SK-N-SH (cell line): ENCODE results near the gene ZNF74. TPM values are rescaled to one million over a fixed set of nuclear protein-coding genes. Genes with fewer than 3 reads are reported as not detected.

ENCODE experiments used
- CTCF ChIA-PET: fragments of 300-600, 350-600 bp; formaldehyde crosslinking; extraction: SDS; loops from one replicate; lab custom pipeline; 2021; lab: Yijun Ruan, JAX
- POLR2A ChIA-PET: fragments of 350-600 bp; sonication (Branson Sonifier 250); formaldehyde crosslinking; extraction: SDS; loops from one replicate; lab custom pipeline; 2020; ENCODE audit warnings: antibody characterized with exemption, inconsistent platforms; lab: Yijun Ruan, JAX
- DNase-seq: peaks from one replicate; pipeline ENCODE4 v3.0.0; 2012
- H2AFZ ChIP-seq: fragments of 200-600 bp; sonication (generic); 2 replicates; pipeline ENCODE4 v1.8.1; 2016; ENCODE audit warnings: antibody characterized with exemption, mild to moderate bottlenecking, low read depth
- H3F3A ChIP-seq: fragments of 200-600 bp; sonication (generic); replicated peaks from 2 replicates; pipeline ENCODE3; 2016; ENCODE audit warnings: antibody characterized with exemption, mild to moderate bottlenecking; ENCODE audit not compliant: insufficient read depth
- H3K27ac ChIP-seq, 2 experiments: fragments of 200-500 bp in 1 of 2; fragments of 200-600 bp in 1 of 2; sonication (Bioruptor generic) in 1 of 2; sonication (generic), shearing (Covaris generic) in 1 of 2; 2 replicates each; pipeline versions ENCODE4 v1.5.1 to v1.6.1; 2014 to 2016; ENCODE audit warnings: low read depth in 2 of 2, inconsistent platforms in 1 of 2, low read length in 1 of 2, mild to moderate bottlenecking in 1 of 2, mixed read lengths in 1 of 2
- H3K27me3 ChIP-seq: fragments of 200-600 bp; sonication (generic), shearing (Covaris generic); 2 replicates; pipeline ENCODE4 v1.6.1; 2016; ENCODE audit warnings: mixed run types; ENCODE audit not compliant: insufficient read depth
- H3K36me3 ChIP-seq, 2 experiments: fragments of 200-500 bp in 1 of 2; fragments of 200-600 bp in 1 of 2; sonication (Bioruptor generic) in 1 of 2; sonication (generic) in 1 of 2; replicated peaks in 1 of 2; 2 replicates each; pipeline versions ENCODE3 to v1.5.1; 2014 to 2016; ENCODE audit warnings: low read length in 1 of 2, mild to moderate bottlenecking in 1 of 2; ENCODE audit not compliant: insufficient read depth in 2 of 2, control insufficient read depth in 1 of 2
- H3K4me1 ChIP-seq, 2 experiments: fragments of 200-500 bp in 1 of 2; fragments of 200-600 bp in 1 of 2; sonication (Bioruptor generic) in 1 of 2; sonication (generic), shearing (Covaris generic) in 1 of 2; 2 replicates each; pipeline versions ENCODE4 v1.5.1 to v1.6.1; 2014 to 2016; ENCODE audit warnings: low read depth in 1 of 2, low read length in 1 of 2, mixed run types in 1 of 2; ENCODE audit not compliant: insufficient read depth in 2 of 2, control insufficient read depth in 1 of 2
- H3K4me2 ChIP-seq: fragments of 200-600 bp; sonication (generic), shearing (Covaris generic); 2 replicates; pipeline ENCODE4 v1.6.1; 2017; ENCODE audit warnings: mixed run types
- H3K4me3 ChIP-seq, 2 experiments: fragments of 200-500 bp in 1 of 2; fragments of 200-600 bp in 1 of 2; sonication (Bioruptor generic) in 1 of 2; sonication (generic), shearing (Covaris generic) in 1 of 2; 2 replicates each; pipeline versions ENCODE4 v1.5.1 to v1.8.1; 2014 to 2016; ENCODE audit warnings: low read depth in 2 of 2, inconsistent platforms in 1 of 2, low read length in 1 of 2, mild to moderate bottlenecking in 1 of 2, mixed read lengths in 1 of 2, moderate library complexity in 1 of 2
- H3K79me2 ChIP-seq: fragments of 200-600 bp; sonication (generic); 2 replicates; pipeline ENCODE4 v1.8.1; 2017; ENCODE audit warnings: mild to moderate bottlenecking; ENCODE audit not compliant: insufficient read depth
- H3K9ac ChIP-seq: fragments of 200-600 bp; sonication (generic); 2 replicates; pipeline ENCODE4 v1.6.1; 2017; ENCODE audit warnings: mixed run types
- H3K9me2 ChIP-seq: fragments of 200-600 bp; sonication (generic); 2 replicates; pipeline ENCODE4 v1.6.1; 2017; ENCODE audit warnings: mixed run types
- H3K9me3 ChIP-seq: fragments of 200-600 bp; sonication (generic); 2 replicates; pipeline ENCODE4 v1.6.1; 2017; ENCODE audit warnings: mixed run types, mild to moderate bottlenecking, moderate library complexity
- H4K20me1 ChIP-seq: fragments of 200-600 bp; sonication (generic); 2 replicates; pipeline ENCODE4 v1.6.1; 2017; ENCODE audit warnings: mild to moderate bottlenecking, mixed run types; ENCODE audit not compliant: insufficient read depth
- FOSL2 ChIP-seq: IDR thresholded peaks from 2 replicates; pipeline ENCODE4 v1.4.0; 2012; ENCODE audit warnings: low read depth, mild to moderate bottlenecking, moderate library complexity, borderline replicate concordance
- GATA2 ChIP-seq: sonication (generic); formaldehyde crosslinking; IDR thresholded peaks from 2 replicates; pipeline ENCODE4 v1.5.0; 2020; ENCODE audit warnings: mild to moderate bottlenecking, missing genetic modification reagents
- NFIC ChIP-seq: IDR thresholded peaks from 2 replicates; pipeline ENCODE4 v1.4.0; 2012; ENCODE audit warnings: borderline replicate concordance
- RCOR1 ChIP-seq: fragments of 150-350 bp; IDR thresholded peaks from 2 replicates; pipeline ENCODE4 v1.6.1; 2017; ENCODE audit warnings: antibody characterized with exemption, low read length
- RXRA ChIP-seq: IDR thresholded peaks from 2 replicates; pipeline ENCODE4 v1.4.0; 2012; ENCODE audit warnings: low read depth, mild to moderate bottlenecking, borderline replicate concordance
- SMC3 ChIP-seq: IDR thresholded peaks from 2 replicates; pipeline ENCODE4 v1.6.1; 2012; ENCODE audit warnings: low read depth, low read length, improper control_type of control experiment
- TCF12 ChIP-seq: IDR thresholded peaks from 2 replicates; pipeline ENCODE4 v1.4.0; 2012
- TEAD4 ChIP-seq: IDR thresholded peaks from 2 replicates; pipeline ENCODE4 v1.4.0; 2012; ENCODE audit warnings: mild to moderate bottlenecking, borderline replicate concordance; ENCODE audit not compliant: insufficient read depth
- WGBS: methylation state at CpG from one replicate; pipeline ENCODE4 v1.1.6; 2017; ENCODE audit warnings: low lambda C conversion rate; 5-methylcytosine and 5-hydroxymethylcytosine counted together
- polyA plus RNA-seq, 3 experiments: library from polyadenylated mRNA; depleted of rRNA; stranded (reverse); fragments of >200 nt; gene quantifications; 2 replicates each; pipeline ENCODE4 v1.2.3, GENCODE V29; 2012
- TF ChIP-seq, protein P1 (sequence below): fragments of 150-350 bp; IDR thresholded peaks from 2 replicates; pipeline ENCODE4 v1.6.1; 2016; ENCODE audit warnings: mild to moderate bottlenecking, low read depth, low read length
- TF ChIP-seq, protein P2 (sequence below): fragments of 150-350 bp; IDR thresholded peaks from 2 replicates; pipeline ENCODE4 v1.6.1; 2017; ENCODE audit warnings: antibody characterized with exemption, low read length, low read depth, borderline replicate concordance
- TF ChIP-seq, protein P3 (sequence below): IDR thresholded peaks from 2 replicates; pipeline ENCODE4 v1.4.0; 2012; ENCODE audit warnings: low read depth
- TF ChIP-seq, protein P4 (sequence below): IDR thresholded peaks from 2 replicates; pipeline ENCODE4 v1.4.0; 2012; ENCODE audit warnings: low read depth, borderline replicate concordance
- TF ChIP-seq, protein P5 (sequence below): IDR thresholded peaks from 2 replicates; pipeline ENCODE4; 2012

Gene ZNF74
- polyA plus RNA-seq, 1 of the 3 experiments (the other 2 are of a cell fraction): 8.0 TPM

DNA sequence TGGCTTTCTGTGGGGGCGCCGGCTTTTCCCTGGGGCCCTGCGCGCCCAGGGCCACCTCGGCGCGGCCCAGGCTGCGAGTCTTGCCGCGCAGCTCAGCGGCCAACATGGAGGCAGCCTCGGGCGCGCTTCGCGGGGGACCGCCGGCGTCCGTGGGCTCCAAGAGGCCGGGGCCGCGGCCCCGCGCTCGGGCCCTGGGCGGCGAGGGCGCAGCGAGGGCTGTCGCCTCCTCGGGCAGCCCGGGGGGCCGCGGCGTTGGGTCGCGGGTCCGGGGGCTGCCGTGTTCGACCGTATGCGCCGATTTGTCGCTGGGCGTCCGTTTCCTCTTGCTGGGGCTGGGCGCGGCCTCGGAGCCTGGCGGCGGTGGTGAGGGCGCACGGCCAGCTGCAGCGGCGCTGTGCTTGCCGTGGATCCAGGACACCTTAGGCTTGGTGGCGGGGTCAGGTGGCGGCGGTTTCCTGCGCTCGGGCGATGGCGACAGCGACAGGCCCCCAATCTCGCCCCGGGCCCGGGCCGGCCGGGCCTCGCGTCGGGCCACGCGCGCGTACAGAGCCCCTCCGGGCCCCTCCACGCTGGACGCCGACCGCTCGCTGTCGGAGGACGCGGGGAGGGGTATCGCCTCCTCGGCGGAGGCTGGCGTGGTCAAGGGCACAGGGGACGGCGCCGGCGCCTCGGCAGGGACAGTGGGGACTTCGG, 31.8 kb downstream of the ZNF74 start:
- Histone ChIP-seq H4K20me1 (peaks cover 51% of the 10 kb centered on the region), H3K36me3 (peaks cover 11 to 54% of the 10 kb centered on the region in 2 experiments), H3F3A (peaks cover 8% of the 10 kb centered on the region), H3K9me3 (no peaks in the 10 kb centered on the region), H3K27ac (no peak overlapping the region), H3K79me2 (0 out of 2 replicates have a peak, but pooled peaks cover 5% of the 10 kb centered on the region), H2AFZ (no peak overlapping the region), H3K27me3 (no peaks in the 10 kb centered on the region), H3K4me1 (peaks cover 16 to 38% of the 10 kb centered on the region in 2 experiments; a peak in 3 of 4 replicates), H3K4me3 (no peak overlapping the region), H3K4me2 (no peak overlapping the region), H3K9me2 (no peaks in the 10 kb centered on the region), H3K9ac (no peak overlapping the region)
- no peak for DNase-seq
- 97% methylated on average over 41 of the region's 96 CpGs for WGBS
- TF ChIP-seq, protein P1, sequence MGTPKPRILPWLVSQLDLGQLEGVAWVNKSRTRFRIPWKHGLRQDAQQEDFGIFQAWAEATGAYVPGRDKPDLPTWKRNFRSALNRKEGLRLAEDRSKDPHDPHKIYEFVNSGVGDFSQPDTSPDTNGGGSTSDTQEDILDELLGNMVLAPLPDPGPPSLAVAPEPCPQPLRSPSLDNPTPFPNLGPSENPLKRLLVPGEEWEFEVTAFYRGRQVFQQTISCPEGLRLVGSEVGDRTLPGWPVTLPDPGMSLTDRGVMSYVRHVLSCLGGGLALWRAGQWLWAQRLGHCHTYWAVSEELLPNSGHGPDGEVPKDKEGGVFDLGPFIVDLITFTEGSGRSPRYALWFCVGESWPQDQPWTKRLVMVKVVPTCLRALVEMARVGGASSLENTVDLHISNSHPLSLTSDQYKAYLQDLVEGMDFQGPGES: no peak
- no peak for TF ChIP-seq FOSL2
- TF ChIP-seq, protein P2, sequence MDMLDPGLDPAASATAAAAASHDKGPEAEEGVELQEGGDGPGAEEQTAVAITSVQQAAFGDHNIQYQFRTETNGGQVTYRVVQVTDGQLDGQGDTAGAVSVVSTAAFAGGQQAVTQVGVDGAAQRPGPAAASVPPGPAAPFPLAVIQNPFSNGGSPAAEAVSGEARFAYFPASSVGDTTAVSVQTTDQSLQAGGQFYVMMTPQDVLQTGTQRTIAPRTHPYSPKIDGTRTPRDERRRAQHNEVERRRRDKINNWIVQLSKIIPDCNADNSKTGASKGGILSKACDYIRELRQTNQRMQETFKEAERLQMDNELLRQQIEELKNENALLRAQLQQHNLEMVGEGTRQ: no peak
- TF ChIP-seq, protein P3, sequence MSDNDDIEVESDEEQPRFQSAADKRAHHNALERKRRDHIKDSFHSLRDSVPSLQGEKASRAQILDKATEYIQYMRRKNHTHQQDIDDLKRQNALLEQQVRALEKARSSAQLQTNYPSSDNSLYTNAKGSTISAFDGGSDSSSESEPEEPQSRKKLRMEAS: no peak
- TF ChIP-seq, protein P4, sequence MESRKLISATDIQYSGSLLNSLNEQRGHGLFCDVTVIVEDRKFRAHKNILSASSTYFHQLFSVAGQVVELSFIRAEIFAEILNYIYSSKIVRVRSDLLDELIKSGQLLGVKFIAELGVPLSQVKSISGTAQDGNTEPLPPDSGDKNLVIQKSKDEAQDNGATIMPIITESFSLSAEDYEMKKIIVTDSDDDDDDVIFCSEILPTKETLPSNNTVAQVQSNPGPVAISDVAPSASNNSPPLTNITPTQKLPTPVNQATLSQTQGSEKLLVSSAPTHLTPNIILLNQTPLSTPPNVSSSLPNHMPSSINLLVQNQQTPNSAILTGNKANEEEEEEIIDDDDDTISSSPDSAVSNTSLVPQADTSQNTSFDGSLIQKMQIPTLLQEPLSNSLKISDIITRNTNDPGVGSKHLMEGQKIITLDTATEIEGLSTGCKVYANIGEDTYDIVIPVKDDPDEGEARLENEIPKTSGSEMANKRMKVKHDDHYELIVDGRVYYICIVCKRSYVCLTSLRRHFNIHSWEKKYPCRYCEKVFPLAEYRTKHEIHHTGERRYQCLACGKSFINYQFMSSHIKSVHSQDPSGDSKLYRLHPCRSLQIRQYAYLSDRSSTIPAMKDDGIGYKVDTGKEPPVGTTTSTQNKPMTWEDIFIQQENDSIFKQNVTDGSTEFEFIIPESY: no peak
- no peak for TF ChIP-seq TCF12
- ChIA-PET POLR2A (no interaction called here), CTCF (no interaction called here)

DNA sequence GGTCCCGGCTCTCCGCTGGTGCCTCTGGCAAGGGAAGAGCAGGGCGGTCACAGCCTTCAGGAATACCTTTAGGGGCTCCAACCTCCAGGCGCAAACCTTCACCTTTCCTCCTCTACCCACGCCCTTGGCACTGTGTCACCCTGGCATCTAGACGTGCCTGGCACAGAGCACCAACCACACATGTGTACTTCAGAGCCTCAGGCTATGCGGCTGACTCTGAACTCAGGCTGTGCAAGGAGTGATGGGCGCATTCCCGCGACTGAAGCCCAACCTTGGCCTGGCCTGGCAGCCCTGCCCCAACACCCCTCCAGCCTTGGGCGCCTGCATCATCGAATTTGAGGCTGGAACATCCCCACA, 32.3 kb downstream of the ZNF74 start:
- Histone ChIP-seq H2AFZ (no peak overlapping the region), H3K9me3 (no peaks in the 10 kb centered on the region), H3K27me3 (no peaks in the 10 kb centered on the region), H3K4me3 (no peak overlapping the region), H3K9ac (no peak overlapping the region), H3K4me2 (no peak overlapping the region), H3K9me2 (no peaks in the 10 kb centered on the region), H3K4me1 (peaks cover 16 to 36% of the 10 kb centered on the region in 2 experiments; a peak in 3 of 4 replicates), H3K79me2 (peaks cover 11% of the 10 kb centered on the region; the same call in 1 of the 2 replicates), H4K20me1 (peaks cover 56% of the 10 kb centered on the region), H3K27ac (no peak overlapping the region), H3K36me3 (peaks cover 11 to 56% of the 10 kb centered on the region in 2 experiments), H3F3A (peaks cover 8% of the 10 kb centered on the region)
- DNase-seq: no peak
- POLR2A ChIA-PET: no interaction called here
- WGBS: 95% methylated on average over 11 of the region's 12 CpGs
- CTCF ChIA-PET: no interaction called here
- TF ChIP-seq GATA2 (no peak), FOSL2 (no peak), NFIC (no peak), RXRA (no peak), TEAD4 (no peak), RCOR1 (no peak), SMC3 (no peak)
- TF ChIP-seq, protein P5, sequence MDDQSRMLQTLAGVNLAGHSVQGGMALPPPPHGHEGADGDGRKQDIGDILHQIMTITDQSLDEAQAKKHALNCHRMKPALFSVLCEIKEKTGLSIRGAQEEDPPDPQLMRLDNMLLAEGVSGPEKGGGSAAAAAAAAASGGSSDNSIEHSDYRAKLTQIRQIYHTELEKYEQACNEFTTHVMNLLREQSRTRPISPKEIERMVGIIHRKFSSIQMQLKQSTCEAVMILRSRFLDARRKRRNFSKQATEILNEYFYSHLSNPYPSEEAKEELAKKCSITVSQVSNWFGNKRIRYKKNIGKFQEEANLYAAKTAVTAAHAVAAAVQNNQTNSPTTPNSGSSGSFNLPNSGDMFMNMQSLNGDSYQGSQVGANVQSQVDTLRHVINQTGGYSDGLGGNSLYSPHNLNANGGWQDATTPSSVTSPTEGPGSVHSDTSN: no peak
- TF ChIP-seq, protein P2: no peak
- TF ChIP-seq, protein P1: no peak
